GM23248 (cell line): ENCODE measurements around the gene PKNOX1.

ENCODE experiments used
- EZH2 ChIP-seq: fragments of 200-600 bp; sonication (generic); IDR thresholded peaks from 2 replicates; pipeline ENCODE4 v1.6.1; 2018; ENCODE audit warnings: antibody characterized with exemption, mild to moderate bottlenecking; ENCODE audit not compliant: insufficient read depth, poor library complexity, severe bottlenecking
- EZH2phosphoT487 ChIP-seq: fragments of 200-600 bp; sonication (generic); IDR thresholded peaks from 2 replicates; pipeline ENCODE4 v1.6.1; 2018; ENCODE audit warnings: antibody characterized with exemption, moderate library complexity, mild to moderate bottlenecking, low read depth; ENCODE audit not compliant: insufficient read depth

DNA sequence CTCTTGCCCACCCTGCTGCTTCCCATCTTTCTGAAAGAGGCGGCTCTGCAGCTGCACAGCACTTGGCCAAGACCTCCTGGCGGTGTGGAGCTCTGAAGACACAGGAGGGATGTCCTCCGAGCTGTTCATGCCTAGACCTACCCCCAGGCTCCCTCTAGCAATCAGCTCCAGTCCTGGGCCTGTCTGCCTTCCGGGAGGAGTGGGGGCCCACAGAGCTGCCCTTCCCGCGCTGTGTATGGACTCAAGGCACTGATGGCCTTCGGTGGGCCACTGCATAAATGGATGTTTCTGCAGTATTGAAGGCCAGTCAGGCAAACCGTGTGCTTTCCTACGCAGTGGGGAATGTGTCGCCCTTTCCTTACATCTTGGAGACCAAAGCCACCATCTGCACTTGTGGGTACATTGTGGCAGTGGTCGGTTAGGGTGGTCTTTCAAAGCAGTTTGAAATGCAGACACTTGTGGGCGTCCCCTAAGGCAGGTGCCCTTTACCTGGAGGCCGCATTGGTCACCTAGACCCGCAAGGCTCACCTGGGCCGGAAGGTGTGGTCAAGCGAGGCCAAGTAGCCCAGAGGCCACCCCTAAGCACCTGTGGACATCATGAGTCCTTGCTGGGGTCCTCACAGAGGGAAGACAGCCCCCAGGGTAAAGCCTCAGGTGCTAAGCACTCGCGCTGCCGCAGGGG is 912 bp upstream of the PKNOX1 start:
- TF ChIP-seq EZH2phosphoT487: no peak
- no peak for TF ChIP-seq EZH2
